GM20431 (cell line): ENCODE data around the gene RB1.
"Not testable (repeated sequence)": the region's sequence is repeated elsewhere in the genome, so short reads cannot be mapped to it uniquely, and the experiment has no call there.

Source experiments
- in situ Hi-C: fragments of 300-500 bp; cut with MseI, MboI; formaldehyde crosslinking; loops from one replicate; pipeline ENCODE4 v1.15.0; 2020; ENCODE audit warnings: low sequenced_read_pairs; ENCODE audit not compliant: unreplicated experiment

Gene RB1

GRCh38 chr13:48434200-48434599 lies 130.6 kb downstream of the RB1 start:
- in situ Hi-C loops = no loop called here

GRCh38 chr13:48436661-48437288 lies 133.2 kb downstream of the RB1 start:
- in situ Hi-C loops = no loop called here

- in situ Hi-C loops = no loop called here
These were observed 133.8 kb downstream of the RB1 start for GRCh38 chr13:48437371-48437770.

GRCh38 chr13:48443442-48444208 lies 140.1 kb downstream of the RB1 start:
- in situ Hi-C loops = no loop called here

GRCh38 chr13:48446464-48446863 lies 142.9 kb downstream of the RB1 start:
- in situ Hi-C loops = no loop called here

GRCh38 chr13:48448285-48448958 lies 144.9 kb downstream of the RB1 start:
- in situ Hi-C loops = no loop called here

- in situ Hi-C loops = no loop called here
These were observed 145.5 kb downstream of the RB1 start for GRCh38 chr13:48448959-48449614.

- in situ Hi-C loops = no loop called here
These were observed 146.1 kb downstream of the RB1 start for GRCh38 chr13:48449656-48450055.

- in situ Hi-C loops = not testable (repeated sequence)
These were observed 147.6 kb downstream of the RB1 start for GRCh38 chr13:48451196-48451595.

- in situ Hi-C loops = no loop called here
These were observed 153.0 kb downstream of the RB1 start for GRCh38 chr13:48456546-48456945.

GRCh38 chr13:48457578-48458242 lies 154.2 kb downstream of the RB1 start:
- in situ Hi-C loops = no loop called here

GRCh38 chr13:48475230-48475629 lies 171.7 kb downstream of the RB1 start:
- in situ Hi-C loops = no loop called here

GRCh38 chr13:48476215-48476614 lies 172.7 kb downstream of the RB1 start:
- in situ Hi-C loops = no loop called here

- in situ Hi-C loops = no loop called here
These were observed 173.1 kb downstream of the RB1 start for GRCh38 chr13:48476686-48477085.

GRCh38 chr13:48477191-48477855 lies 173.8 kb downstream of the RB1 start:
- in situ Hi-C loops = no loop called here

- in situ Hi-C loops = no loop called here
These were observed 174.8 kb downstream of the RB1 start for GRCh38 chr13:48478391-48478790.

GRCh38 chr13:48483575-48483974 lies 180.0 kb downstream of the RB1 start:
- in situ Hi-C loops = no loop called here

- in situ Hi-C loops = no loop called here
These were observed 181.9 kb downstream of the RB1 start for GRCh38 chr13:48485432-48485831.

- in situ Hi-C loops = no loop called here
These were observed 182.8 kb downstream of the RB1 start for GRCh38 chr13:48486362-48486761.

GRCh38 chr13:48486836-48487235 lies 183.3 kb downstream of the RB1 start:
- in situ Hi-C loops = no loop called here
